Measurements from ENCODE around the gene OBSCN.

The OBSCN gene, protein sequence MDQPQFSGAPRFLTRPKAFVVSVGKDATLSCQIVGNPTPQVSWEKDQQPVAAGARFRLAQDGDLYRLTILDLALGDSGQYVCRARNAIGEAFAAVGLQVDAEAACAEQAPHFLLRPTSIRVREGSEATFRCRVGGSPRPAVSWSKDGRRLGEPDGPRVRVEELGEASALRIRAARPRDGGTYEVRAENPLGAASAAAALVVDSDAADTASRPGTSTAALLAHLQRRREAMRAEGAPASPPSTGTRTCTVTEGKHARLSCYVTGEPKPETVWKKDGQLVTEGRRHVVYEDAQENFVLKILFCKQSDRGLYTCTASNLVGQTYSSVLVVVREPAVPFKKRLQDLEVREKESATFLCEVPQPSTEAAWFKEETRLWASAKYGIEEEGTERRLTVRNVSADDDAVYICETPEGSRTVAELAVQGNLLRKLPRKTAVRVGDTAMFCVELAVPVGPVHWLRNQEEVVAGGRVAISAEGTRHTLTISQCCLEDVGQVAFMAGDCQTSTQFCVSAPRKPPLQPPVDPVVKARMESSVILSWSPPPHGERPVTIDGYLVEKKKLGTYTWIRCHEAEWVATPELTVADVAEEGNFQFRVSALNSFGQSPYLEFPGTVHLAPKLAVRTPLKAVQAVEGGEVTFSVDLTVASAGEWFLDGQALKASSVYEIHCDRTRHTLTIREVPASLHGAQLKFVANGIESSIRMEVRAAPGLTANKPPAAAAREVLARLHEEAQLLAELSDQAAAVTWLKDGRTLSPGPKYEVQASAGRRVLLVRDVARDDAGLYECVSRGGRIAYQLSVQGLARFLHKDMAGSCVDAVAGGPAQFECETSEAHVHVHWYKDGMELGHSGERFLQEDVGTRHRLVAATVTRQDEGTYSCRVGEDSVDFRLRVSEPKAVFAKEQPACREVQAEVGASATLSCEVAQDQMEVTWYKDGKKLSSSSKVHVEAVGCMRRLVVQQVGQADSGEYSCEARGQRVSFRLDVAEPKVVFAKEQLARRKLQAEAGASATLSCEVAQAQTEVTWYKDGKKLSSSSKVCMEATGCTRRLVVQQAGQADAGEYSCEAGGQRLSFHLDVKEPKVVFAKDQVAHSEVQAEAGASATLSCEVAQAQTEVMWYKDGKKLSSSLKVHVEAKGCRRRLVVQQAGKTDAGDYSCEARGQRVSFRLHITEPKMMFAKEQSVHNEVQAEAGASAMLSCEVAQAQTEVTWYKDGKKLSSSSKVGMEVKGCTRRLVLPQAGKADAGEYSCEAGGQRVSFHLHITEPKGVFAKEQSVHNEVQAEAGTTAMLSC (N-terminal part only)

DNA sequence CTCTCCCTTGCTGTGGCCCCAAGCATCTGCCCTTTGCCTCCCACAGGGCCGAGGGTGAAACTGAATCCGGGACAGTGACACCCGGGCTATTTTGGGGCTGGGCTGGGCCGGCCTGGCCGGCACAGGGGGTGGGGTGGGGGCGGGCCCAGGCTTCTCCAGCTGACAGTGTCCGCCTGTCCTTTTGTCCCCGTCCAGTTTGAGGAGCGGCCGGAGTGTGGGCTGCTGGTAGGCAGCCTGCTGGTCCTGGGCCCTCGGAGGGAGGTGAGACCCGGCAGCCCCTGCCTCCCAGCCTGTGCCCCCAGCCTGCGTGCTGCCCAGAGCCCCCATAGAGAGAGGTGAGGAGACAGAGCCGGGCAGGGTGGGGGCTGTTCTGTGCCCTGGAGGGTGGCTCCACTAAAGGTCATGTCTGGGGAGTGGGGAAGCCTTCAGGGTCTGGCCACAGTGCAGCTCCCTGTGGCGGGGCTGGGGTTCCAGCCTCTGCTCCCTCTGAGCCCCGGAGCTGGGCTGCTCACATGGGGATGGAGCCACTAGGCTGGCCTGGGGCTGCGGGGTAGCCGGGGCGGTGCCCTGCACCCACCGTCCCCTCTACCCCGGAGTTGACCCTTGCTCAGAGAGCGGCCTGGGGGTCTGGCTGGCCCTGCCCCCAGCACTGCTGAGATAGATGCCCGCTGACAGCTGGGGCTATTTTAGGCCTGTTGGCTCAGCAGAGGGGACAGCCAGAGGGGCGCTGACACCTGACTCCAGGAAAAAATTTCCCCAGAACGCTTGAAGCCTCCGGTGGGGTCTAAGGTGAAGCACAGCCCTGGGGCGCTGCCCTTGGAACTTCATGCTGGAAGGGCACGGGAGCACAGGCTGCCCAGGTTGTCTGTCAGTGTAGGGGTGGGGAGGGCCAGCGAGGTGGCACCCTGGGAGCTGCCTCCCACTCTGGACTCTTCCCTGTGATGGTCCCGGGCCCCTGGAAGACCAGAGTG, at the start of gene OBSCN:
OBSCN (plus strand) TSS at position 194 of the 971 bp plus-strand sequence. CDS start 3,740 bp downstream, outside the sequence.
- no peaks in the 10 kb centered on the region for H3K4me1 ChIP-seq (ENCODE audit: control insufficient read depth, insufficient read depth, low read length)
- no peaks in the 10 kb centered on the region for H3K36me3 ChIP-seq (ENCODE audit: control insufficient read depth, insufficient read depth, low read length)
- no peak within 1 kb of the TSS for H3K9ac ChIP-seq (ENCODE audit: low read length)
- H3K4me3 ChIP-seq (ENCODE audit: low read length) = no peak within 1 kb of the TSS
- no peaks in the 10 kb centered on the region for H3K27me3 ChIP-seq (ENCODE audit: control insufficient read depth, insufficient read depth, low read length)
- no peak within 1 kb of the TSS for H3K27ac ChIP-seq (ENCODE audit: low read depth, low read length)

DNA sequence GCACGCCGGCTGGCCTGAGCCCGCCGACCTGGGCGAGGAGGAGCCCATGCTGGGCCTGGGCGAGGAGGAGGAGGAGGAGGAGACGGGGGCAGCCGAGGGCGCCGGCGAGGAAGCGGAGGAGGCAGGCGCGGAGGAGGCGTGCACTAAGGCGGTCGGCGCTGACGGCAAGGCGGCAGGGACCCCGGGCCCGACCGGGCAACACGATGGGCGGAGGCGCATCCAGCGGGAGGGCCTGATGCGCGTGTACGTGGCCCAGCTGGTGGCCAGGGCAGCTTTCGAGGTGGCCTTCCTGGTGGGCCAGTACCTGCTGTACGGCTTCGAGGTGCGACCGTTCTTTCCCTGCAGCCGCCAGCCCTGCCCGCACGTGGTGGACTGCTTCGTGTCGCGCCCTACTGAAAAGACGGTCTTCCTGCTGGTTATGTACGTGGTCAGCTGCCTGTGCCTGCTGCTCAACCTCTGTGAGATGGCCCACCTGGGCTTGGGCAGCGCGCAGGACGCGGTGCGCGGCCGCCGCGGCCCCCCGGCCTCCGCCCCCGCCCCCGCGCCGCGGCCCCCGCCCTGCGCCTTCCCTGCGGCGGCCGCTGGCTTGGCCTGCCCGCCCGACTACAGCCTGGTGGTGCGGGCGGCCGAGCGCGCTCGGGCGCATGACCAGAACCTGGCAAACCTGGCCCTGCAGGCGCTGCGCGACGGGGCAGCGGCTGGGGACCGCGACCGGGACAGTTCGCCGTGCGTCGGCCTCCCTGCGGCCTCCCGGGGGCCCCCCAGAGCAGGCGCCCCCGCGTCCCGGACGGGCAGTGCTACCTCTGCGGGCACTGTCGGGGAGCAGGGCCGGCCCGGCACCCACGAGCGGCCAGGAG, 49.5 kb upstream of the OBSCN start:
- no peak overlapping the region for H3K4me3 ChIP-seq (ENCODE audit: low read length)
- H3K27me3 ChIP-seq (ENCODE audit: control insufficient read depth, insufficient read depth, low read length) = peaks cover 5% of the 10 kb centered on the region
- H3K36me3 ChIP-seq (ENCODE audit: control insufficient read depth, insufficient read depth, low read length) = no peaks in the 10 kb centered on the region
- no peak overlapping the region for H3K27ac ChIP-seq (ENCODE audit: low read depth, low read length)
- peaks cover 6% of the 10 kb centered on the region for H3K4me1 ChIP-seq (ENCODE audit: control insufficient read depth, insufficient read depth, low read length)
- no peak overlapping the region for H3K9ac ChIP-seq (ENCODE audit: low read length)

DNA sequence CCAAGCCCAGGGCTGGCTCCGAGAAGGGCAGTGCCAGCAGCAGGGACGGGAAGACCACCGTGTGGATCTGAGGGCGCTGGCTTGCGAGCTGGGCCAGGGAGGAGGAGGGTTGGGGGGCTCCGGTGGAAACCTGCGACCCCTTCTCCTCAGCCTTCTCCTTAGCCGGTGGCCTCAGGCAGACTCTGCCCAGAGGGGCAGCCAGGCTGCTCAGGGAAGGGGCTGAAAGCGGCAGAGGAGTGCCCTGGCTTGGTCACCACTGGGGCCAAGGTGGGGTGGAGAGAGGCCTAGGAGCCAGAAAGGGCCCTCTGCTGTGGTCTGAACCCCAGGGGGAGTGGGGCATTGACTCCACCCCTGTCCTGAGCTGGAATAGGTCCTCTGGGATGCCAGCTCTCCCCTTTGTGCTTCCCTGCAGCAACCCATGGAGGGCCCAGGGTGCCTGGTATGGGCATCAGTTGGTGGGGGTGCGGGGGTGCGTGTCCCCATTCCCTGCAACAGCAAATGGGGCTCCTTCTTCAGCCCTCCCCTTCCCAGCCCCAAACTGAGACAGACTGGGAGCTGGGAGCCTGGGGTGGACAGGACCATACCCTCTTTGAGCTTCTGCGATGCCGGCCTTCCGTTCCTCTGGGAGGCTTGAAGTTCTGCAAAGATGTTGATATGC, 48.7 kb upstream of the OBSCN start:
- no peak overlapping the region for H3K9ac ChIP-seq (ENCODE audit: low read length)
- H3K27ac ChIP-seq (ENCODE audit: low read depth, low read length) = no peak overlapping the region
- peaks cover 6% of the 10 kb centered on the region for H3K4me1 ChIP-seq (ENCODE audit: control insufficient read depth, insufficient read depth, low read length)
- no peaks in the 10 kb centered on the region for H3K36me3 ChIP-seq (ENCODE audit: control insufficient read depth, insufficient read depth, low read length)
- no peak overlapping the region for H3K4me3 ChIP-seq (ENCODE audit: low read length)
- peaks cover 5% of the 10 kb centered on the region for H3K27me3 ChIP-seq (ENCODE audit: control insufficient read depth, insufficient read depth, low read length)

DNA sequence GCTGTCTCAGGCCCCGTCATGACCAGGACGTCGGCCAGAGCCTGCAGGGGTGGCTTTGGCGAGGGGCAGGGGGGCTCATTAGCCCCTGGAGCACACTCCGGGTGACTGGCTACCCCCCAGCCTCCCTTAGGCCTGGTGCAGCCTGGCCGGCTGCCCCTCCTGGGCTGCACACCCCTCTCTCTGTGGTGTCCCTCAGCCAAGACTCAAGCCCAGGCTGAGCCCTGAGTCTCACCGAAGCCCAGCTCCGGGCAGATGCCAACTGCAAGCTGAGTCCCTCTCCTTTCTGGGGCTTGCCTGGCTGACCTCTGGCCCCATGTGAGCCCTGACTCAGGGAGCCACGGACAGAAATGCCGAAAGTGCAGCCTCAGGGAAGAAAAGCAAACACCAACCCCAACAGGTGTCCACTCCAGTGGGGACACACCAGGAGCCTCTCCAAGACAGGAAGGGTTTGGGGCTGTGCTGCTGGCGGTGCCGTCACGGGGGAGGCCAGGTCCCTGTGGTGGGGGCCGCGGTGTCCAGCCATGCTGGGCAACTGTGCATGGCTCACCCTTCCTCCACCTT, 47.6 kb upstream of the OBSCN start:
- no peaks in the 10 kb centered on the region for H3K36me3 ChIP-seq (ENCODE audit: control insufficient read depth, insufficient read depth, low read length)
- no peak overlapping the region for H3K27ac ChIP-seq (ENCODE audit: low read depth, low read length)
- no peak overlapping the region for H3K9ac ChIP-seq (ENCODE audit: low read length)
- H3K4me3 ChIP-seq (ENCODE audit: low read length) = no peak overlapping the region
- H3K27me3 ChIP-seq (ENCODE audit: control insufficient read depth, insufficient read depth, low read length) = peaks cover 5% of the 10 kb centered on the region
- peaks cover 7% of the 10 kb centered on the region for H3K4me1 ChIP-seq (ENCODE audit: control insufficient read depth, insufficient read depth, low read length)

DNA sequence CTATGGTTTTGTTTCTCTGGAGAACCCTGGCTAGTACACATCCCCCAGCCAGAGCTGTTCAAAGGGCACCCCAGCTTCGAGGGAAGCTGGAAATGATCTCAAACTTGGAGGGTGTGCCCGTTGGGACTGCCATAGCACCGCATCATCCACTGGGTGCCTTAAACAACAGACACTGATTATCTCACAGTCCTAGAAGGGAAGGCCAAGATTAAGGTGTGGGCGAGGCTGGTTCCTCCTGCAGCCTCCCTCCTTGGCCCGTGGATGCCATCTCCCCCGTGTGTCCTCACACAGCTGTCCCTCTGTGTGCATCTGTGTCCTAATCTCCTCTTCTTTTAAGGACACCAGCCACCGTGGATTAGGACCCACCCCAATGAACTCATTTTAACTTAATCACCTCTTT, 46.5 kb upstream of the OBSCN start:
- peaks cover 5% of the 10 kb centered on the region for H3K27me3 ChIP-seq (ENCODE audit: control insufficient read depth, insufficient read depth, low read length)

DNA sequence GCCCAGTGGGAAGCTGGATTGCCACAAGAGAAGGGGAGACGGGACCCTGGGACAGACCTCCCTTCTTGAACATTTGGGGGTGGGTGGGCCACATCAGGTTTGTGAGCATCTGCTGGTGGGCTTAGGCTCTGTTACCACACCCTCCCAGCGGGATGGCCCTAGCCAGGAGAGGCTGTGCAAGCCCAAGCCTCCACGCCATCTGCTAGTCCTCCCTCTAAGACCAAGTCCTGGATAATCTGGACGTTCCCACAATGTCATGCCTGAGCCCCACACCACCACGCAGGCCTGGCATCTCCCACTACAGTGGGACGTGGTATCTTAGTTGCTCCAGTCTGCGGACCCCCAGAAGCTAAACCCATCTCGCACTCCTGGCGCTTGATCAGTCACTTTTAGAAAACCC, 46.0 kb upstream of the OBSCN start:
- Histone ChIP-seq H3K9ac (ENCODE audit: low read length) (no peak overlapping the region), H3K4me3 (ENCODE audit: low read length) (no peak overlapping the region), H3K4me1 (ENCODE audit: control insufficient read depth, insufficient read depth, low read length) (peaks cover 12% of the 10 kb centered on the region), H3K27ac (ENCODE audit: low read depth, low read length) (no peak overlapping the region), H3K36me3 (ENCODE audit: control insufficient read depth, insufficient read depth, low read length) (no peaks in the 10 kb centered on the region), H3K27me3 (ENCODE audit: control insufficient read depth, insufficient read depth, low read length) (peaks cover 5% of the 10 kb centered on the region)

More for the DNA sequence above, 46.5 kb upstream of the OBSCN start:
- H3K4me1 ChIP-seq (ENCODE audit: control insufficient read depth, insufficient read depth, low read length) = peaks cover 9% of the 10 kb centered on the region
- H3K36me3 ChIP-seq (ENCODE audit: control insufficient read depth, insufficient read depth, low read length) = no peaks in the 10 kb centered on the region
- no peak overlapping the region for H3K27ac ChIP-seq (ENCODE audit: low read depth, low read length)
- no peak overlapping the region for H3K4me3 ChIP-seq (ENCODE audit: low read length)
- no peak overlapping the region for H3K9ac ChIP-seq (ENCODE audit: low read length)

DNA sequence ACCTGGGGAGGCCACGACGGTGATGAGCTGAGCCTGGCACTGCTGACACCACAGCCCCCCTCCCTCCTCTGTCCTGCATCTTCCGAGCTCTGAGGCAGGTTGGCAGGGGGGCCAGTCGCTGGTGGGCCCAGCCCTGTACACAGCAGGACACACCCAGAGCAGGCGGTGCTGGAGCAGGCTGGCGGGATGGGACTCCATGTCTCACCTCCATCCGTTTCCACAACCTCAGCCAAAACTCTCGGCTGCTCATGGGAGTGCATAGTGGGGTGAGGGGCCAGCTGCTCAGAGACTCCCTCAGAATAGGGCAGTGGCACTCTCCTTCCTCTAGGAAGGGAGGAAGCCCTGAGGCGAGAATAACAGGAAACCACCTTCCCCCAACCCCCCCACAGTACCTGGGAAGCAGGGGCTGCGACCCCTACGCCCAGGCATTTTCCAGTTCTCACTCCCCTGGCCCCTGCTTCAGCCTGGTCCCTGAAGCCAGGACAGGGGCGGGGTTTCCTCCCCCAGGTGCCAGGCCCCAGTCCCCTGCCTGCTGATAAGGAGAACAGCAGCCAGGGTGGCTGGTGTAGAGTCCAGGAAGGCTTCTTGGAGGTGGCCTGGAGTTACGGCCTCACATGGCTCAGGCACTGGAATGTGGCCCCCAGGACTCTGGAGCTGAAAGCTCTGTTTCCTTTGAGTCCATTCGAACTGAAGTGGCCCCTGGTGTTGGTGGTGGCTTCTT, 45.4 kb upstream of the OBSCN start:
- peaks cover 5% of the 10 kb centered on the region for H3K27me3 ChIP-seq (ENCODE audit: control insufficient read depth, insufficient read depth, low read length)
- peaks cover 12% of the 10 kb centered on the region for H3K4me1 ChIP-seq (ENCODE audit: control insufficient read depth, insufficient read depth, low read length)
- H3K27ac ChIP-seq (ENCODE audit: low read depth, low read length) = no peak overlapping the region
- H3K36me3 ChIP-seq (ENCODE audit: control insufficient read depth, insufficient read depth, low read length) = no peaks in the 10 kb centered on the region
- no peak overlapping the region for H3K4me3 ChIP-seq (ENCODE audit: low read length)
- H3K9ac ChIP-seq (ENCODE audit: low read length) = no peak overlapping the region

DNA sequence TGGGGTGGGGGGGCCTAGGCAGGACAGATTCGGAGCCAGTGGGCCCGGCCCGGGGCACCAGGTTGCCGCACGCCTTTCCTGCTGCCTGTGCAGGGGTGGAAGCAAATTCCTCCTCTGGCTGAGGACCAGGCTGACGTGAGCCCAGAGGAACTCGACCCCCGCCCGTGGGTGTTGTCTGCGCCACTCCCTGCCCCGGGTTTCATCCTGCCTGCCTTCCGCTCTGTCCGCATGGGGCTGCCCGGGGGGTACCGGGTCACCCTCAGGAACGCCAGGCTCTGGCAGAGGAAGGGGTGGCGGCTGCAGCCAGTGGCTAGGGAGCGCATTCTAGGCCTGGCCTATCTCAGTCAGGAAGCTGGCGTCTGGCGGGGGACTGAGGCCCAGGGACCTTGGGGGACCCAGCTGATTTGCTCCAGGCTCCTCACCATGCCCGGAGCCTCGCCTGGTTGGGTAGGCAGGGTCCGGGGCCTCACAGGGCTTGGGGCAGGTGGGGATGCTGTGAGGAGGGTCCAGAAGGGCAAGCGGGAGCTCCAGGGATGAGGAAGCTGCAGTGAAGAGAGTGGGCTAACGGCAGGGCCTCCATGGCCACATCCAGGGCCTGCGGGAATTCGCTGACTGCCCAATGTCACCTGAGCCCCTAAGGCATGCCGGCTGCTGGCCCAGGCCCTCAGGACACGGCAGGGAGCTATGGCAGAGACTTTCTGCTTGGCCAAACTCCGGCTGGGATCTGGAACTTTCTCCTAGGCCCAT, 44.7 kb upstream of the OBSCN start:
- Histone ChIP-seq H3K36me3 (ENCODE audit: control insufficient read depth, insufficient read depth, low read length) (no peaks in the 10 kb centered on the region), H3K27ac (ENCODE audit: low read depth, low read length) (no peak overlapping the region), H3K4me3 (ENCODE audit: low read length) (no peak overlapping the region), H3K9ac (ENCODE audit: low read length) (no peak overlapping the region), H3K4me1 (ENCODE audit: control insufficient read depth, insufficient read depth, low read length) (peaks cover 12% of the 10 kb centered on the region), H3K27me3 (ENCODE audit: control insufficient read depth, insufficient read depth, low read length) (peaks cover 5% of the 10 kb centered on the region)

DNA sequence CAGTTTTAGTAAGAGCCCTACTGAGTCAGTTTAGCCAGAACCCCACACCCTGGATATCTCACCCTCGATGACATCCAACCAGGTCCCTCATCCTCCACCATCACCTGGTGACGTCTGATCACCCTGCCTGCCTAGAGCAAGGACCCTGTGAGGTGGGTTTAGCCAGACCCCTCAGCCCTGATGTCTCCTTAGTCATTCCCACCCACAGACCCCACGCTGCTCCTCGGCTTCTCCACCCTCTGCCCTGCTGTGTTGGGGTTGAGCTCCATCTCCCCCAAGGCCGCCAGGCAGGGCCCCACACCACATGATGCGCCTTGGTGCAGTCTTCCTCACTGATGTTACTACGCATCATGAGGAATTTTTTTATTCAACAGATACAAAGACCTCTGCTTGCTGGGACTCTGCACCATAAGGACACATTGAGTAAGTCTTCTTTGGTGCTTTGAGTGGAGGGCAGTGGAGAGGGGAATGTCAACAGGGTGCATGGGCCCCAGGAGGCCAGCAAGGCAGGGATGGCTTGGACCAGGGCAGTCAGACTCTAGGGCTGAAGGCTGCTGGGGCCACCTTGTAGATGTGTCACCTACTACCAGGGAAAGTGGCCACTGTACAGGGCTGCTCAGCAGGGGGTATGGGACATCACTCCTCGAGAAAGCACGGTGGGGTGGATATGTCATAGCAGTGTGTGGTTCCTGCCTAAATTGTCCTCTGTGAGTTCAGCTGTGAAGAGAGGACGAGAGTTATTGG, 43.9 kb upstream of the OBSCN start:
- no peak overlapping the region for H3K4me3 ChIP-seq (ENCODE audit: low read length)
- H3K27ac ChIP-seq (ENCODE audit: low read depth, low read length) = no peak overlapping the region
- H3K9ac ChIP-seq (ENCODE audit: low read length) = no peak overlapping the region
- no peaks in the 10 kb centered on the region for H3K36me3 ChIP-seq (ENCODE audit: control insufficient read depth, insufficient read depth, low read length)
- H3K4me1 ChIP-seq (ENCODE audit: control insufficient read depth, insufficient read depth, low read length) = peaks cover 12% of the 10 kb centered on the region
- H3K27me3 ChIP-seq (ENCODE audit: control insufficient read depth, insufficient read depth, low read length) = peaks cover 5% of the 10 kb centered on the region

Measured in rectal smooth muscle tissue (tissue), 1 donor.